Measurements from ENCODE around the gene ANAPC5. TPM values are rescaled to one million over a fixed set of nuclear protein-coding genes. Genes with fewer than 3 reads are reported as not detected.
A peak's percentile ranks its signal among the peaks of the same experiment; 100 is the strongest.

Gene ANAPC5
- total RNA-seq, 4 donors from 2014 or later: 79.7 to 243 (median 107) TPM

DNA sequence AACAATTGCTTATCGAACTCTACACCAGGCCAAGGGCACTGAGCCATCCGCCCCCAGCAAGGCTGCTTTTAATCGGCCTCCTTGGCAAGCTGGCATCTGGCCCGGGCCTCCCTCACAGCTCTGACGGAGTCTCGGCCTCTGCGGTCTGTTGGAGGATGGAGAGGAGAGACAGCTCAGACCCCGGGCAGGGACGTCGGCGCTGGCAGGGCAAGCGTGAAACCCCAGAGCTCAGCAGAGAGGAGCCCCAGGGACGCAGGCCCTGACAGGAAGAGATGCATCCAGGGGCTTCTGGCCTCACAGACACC, 73.2 kb downstream of the ANAPC5 start:
- Histone ChIP-seq H3K4me3 (no peak overlapping the region), H3K27me3 (no peaks in the 10 kb centered on the region), H3K27ac (peak overlapping the region; percentile 53 to 70), H3K9me3 (no peaks in the 10 kb centered on the region), H3K4me1 (peaks cover 0 to 5% of the 10 kb centered on the region in 2 donors), H3K36me3 (no peaks in the 10 kb centered on the region)
- intact Hi-C loops (cut with DNase I; ENCODE audit: low total_unique reads): no loop called here
- no peak for DNase-seq
- TF ChIP-seq, protein P1, sequence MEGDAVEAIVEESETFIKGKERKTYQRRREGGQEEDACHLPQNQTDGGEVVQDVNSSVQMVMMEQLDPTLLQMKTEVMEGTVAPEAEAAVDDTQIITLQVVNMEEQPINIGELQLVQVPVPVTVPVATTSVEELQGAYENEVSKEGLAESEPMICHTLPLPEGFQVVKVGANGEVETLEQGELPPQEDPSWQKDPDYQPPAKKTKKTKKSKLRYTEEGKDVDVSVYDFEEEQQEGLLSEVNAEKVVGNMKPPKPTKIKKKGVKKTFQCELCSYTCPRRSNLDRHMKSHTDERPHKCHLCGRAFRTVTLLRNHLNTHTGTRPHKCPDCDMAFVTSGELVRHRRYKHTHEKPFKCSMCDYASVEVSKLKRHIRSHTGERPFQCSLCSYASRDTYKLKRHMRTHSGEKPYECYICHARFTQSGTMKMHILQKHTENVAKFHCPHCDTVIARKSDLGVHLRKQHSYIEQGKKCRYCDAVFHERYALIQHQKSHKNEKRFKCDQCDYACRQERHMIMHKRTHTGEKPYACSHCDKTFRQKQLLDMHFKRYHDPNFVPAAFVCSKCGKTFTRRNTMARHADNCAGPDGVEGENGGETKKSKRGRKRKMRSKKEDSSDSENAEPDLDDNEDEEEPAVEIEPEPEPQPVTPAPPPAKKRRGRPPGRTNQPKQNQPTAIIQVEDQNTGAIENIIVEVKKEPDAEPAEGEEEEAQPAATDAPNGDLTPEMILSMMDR (IDR thresholded peaks at IDR 0.05): no peak
- no peak for TF ChIP-seq POLR2A (IDR thresholded peaks at IDR 0.05)

GRCh38 chr12:121278169-121279070, 73.8 kb downstream of the ANAPC5 start:
- DNase-seq: no peak
- no peaks in the 10 kb centered on the region for H3K36me3 ChIP-seq
- no peaks in the 10 kb centered on the region for H3K27me3 ChIP-seq
- H3K4me1 ChIP-seq: peaks cover 0 to 5% of the 10 kb centered on the region in 2 donors
- H3K9me3 ChIP-seq: no peaks in the 10 kb centered on the region
- TF ChIP-seq, protein P1 (IDR thresholded peaks at IDR 0.05): no peak
- no peak for TF ChIP-seq POLR2A (IDR thresholded peaks at IDR 0.05)
- intact Hi-C loops (cut with DNase I; ENCODE audit: low total_unique reads): no loop called here
- H3K27ac ChIP-seq: peak overlapping the region; percentile 53 to 70
- no peak overlapping the region for H3K4me3 ChIP-seq

GRCh38 chr12:121277374-121277759, 74.8 kb downstream of the ANAPC5 start:
- Histone ChIP-seq H3K9me3 (no peaks in the 10 kb centered on the region), H3K27ac (no peak overlapping the region), H3K4me1 (peaks cover 0 to 5% of the 10 kb centered on the region in 2 donors), H3K4me3 (no peak overlapping the region), H3K36me3 (no peaks in the 10 kb centered on the region), H3K27me3 (no peaks in the 10 kb centered on the region)
- intact Hi-C loops (cut with DNase I; ENCODE audit: low total_unique reads): no loop called here
- no peak for DNase-seq
- TF ChIP-seq, protein P1 (IDR thresholded peaks at IDR 0.05): no peak
- no peak for TF ChIP-seq POLR2A (IDR thresholded peaks at IDR 0.05)

GRCh38 chr12:121274036-121274763, 78.0 kb downstream of the ANAPC5 start:
- H3K9me3 ChIP-seq: no peaks in the 10 kb centered on the region
- DNase-seq: no peak
- H3K36me3 ChIP-seq: no peaks in the 10 kb centered on the region
- H3K27ac ChIP-seq: no peak overlapping the region
- peaks cover 0 to 4% of the 10 kb centered on the region in 2 donors for H3K4me1 ChIP-seq
- intact Hi-C loops (cut with DNase I; ENCODE audit: low total_unique reads): no loop called here
- no peaks in the 10 kb centered on the region for H3K27me3 ChIP-seq
- no peak overlapping the region for H3K4me3 ChIP-seq
- TF ChIP-seq POLR2A (IDR thresholded peaks at IDR 0.05): no peak
- TF ChIP-seq, protein P1 (IDR thresholded peaks at IDR 0.05): no peak

GRCh38 chr12:121273364-121273896, 78.8 kb downstream of the ANAPC5 start:
- no peak overlapping the region for H3K27ac ChIP-seq
- no peaks in the 10 kb centered on the region for H3K9me3 ChIP-seq
- DNase-seq: no peak
- H3K4me1 ChIP-seq: no peaks in the 10 kb centered on the region
- intact Hi-C loops (cut with DNase I; ENCODE audit: low total_unique reads): no loop called here
- no peak overlapping the region for H3K4me3 ChIP-seq
- no peaks in the 10 kb centered on the region for H3K36me3 ChIP-seq
- H3K27me3 ChIP-seq: no peaks in the 10 kb centered on the region
- TF ChIP-seq, protein P1 (IDR thresholded peaks at IDR 0.05): no peak
- no peak for TF ChIP-seq POLR2A (IDR thresholded peaks at IDR 0.05)

Measured in uterus (tissue), 4 donors.